HG02623 (cell line): ENCODE data around the gene TNIK.

ENCODE experiments used
- ATAC-seq: cut with Tn5 transposase; IDR thresholded peaks from one replicate; pipeline ENCODE4 v1.9.1; 2021; ENCODE audit warnings: moderate library complexity; ENCODE audit not compliant: unreplicated experiment

The TNIK gene

GRCh38 chr3:171018156-171018935, 441.9 kb downstream of the TNIK start:
- no peak for ATAC-seq

GRCh38 chr3:171013822-171014748, 446.1 kb downstream of the TNIK start:
- no peak for ATAC-seq

- no peak for ATAC-seq
Measured at GRCh38 chr3:171011873-171012336, 448.3 kb downstream of the TNIK start.
